Heart right ventricle (tissue), 16 donors: ENCODE data around the gene CD163. TPM values are rescaled to one million over a fixed set of nuclear protein-coding genes. Genes with fewer than 3 reads are reported as not detected.
"Not testable (repeated sequence)": the region's sequence is repeated elsewhere in the genome, so short reads cannot be mapped to it uniquely, and the experiment has no call there.

Source experiments
- ATAC-seq, 8 donors: fragments of 200-7000 bp; cut with Tn5 transposase; one replicate each; pipeline ENCODE4 v1.9.1; 2020; ENCODE audit warnings: mild to moderate bottlenecking in 8 of 8, moderate library complexity in 8 of 8, moderate number of reproducible peaks in 1 of 8
- DNase-seq, 2 donors: peaks; one replicate each; pipeline ENCODE4 v3.0.0-alpha.2; 2020
- H3K27ac ChIP-seq, 10 donors: fragments of 200-600 bp; sonication (generic) in 2 of 10; one replicate each; pipeline versions ENCODE4 v1.5.0 to v1.8.0; 2020 to 2022; ENCODE audit warnings: mild to moderate bottlenecking in 3 of 10
- H3K27me3 ChIP-seq, 7 donors: fragments of 200-600 bp; one replicate each; pipeline ENCODE4 v1.8.0; 2021 to 2022; ENCODE audit warnings: mild to moderate bottlenecking in 2 of 7
- H3K36me3 ChIP-seq, 9 donors: fragments of 200-600 bp; sonication (generic) in 1 of 9; one replicate each; pipeline versions ENCODE4 v1.5.0 to v1.8.0; 2020 to 2022; ENCODE audit warnings: mild to moderate bottlenecking in 2 of 9
- H3K4me1 ChIP-seq, 9 donors: fragments of 200-600 bp; sonication (generic) in 1 of 9; one replicate each; pipeline versions ENCODE4 v1.5.0 to v1.8.0; 2020 to 2022; ENCODE audit warnings: mild to moderate bottlenecking in 4 of 9
- H3K4me3 ChIP-seq, 10 donors: fragments of 200-600 bp; sonication (generic) in 2 of 10; one replicate each; pipeline versions ENCODE4 v1.5.0 to v1.8.0; 2020 to 2022; ENCODE audit warnings: mild to moderate bottlenecking in 7 of 10, moderate library complexity in 2 of 10
- H3K9me3 ChIP-seq, 11 donors: fragments of 200-600 bp in 10 of 11; sonication (generic) in 2 of 11; one replicate each; pipeline versions ENCODE4 v1.5.0 to v1.8.0; 2013 to 2022; ENCODE audit warnings: mild to moderate bottlenecking in 2 of 11, control low read depth in 1 of 11, moderate library complexity in 1 of 11
- WGBS, 2 donors: extraction: QIAGEN DNeasy Blood & Tissue Kit; methylation state at CpG; one replicate each; pipeline ENCODE4 v1.1.7; 2013; ENCODE audit warnings: inconsistent platforms in 1 of 2; 5-methylcytosine and 5-hydroxymethylcytosine counted together
- intact Hi-C, 10 donors: fragments of 100-400 bp; cut with DNase I; formaldehyde crosslinking; loops; one replicate each; pipeline versions ENCODE4 v1.11.1 to v1.14.2; 2022
- polyA plus RNA-seq, 2 donors: library from polyadenylated mRNA; stranded (reverse); fragments of 200-250 nt; gene quantifications; one replicate each; pipeline ENCODE4 v1.2.3, GENCODE V29; 2013
- total RNA-seq, 10 donors: library from RNA; stranded (reverse); fragmentation: NEBNext Ultra II Directional in 3 of 10; extraction: Animal tissue kit (Norgen Biotek cat#: 25700) in 3 of 10; gene quantifications; one replicate each; pipeline versions ENCODE4 v1.2.1 to v1.2.4, GENCODE V29; 2021 to 2023
- TF ChIP-seq, protein P1 (sequence below), 9 donors: fragments of 200-600 bp; sonication (generic) in 2 of 9; IDR thresholded peaks; one replicate each; pipeline versions ENCODE4 v1.5.0 to v1.8.0; 2021 to 2022; ENCODE audit warnings: antibody characterized with exemption in 9 of 9, mild to moderate bottlenecking in 5 of 9, moderate library complexity in 1 of 9
- donor health status: Arrhythmogenic right ventricular cardiomyopathy.
- donor health status: ischemic (EF 13 %, LVEDD 7.1; RV severe dilation, severe dysfunction).
- donor health status: healthy with polysubstance abuse.
- donor health status: DM: no; HTN: yes; CAD: no.
- donor health status: DM: no; HTN: no; CAD: no.
- donor health status: ischemic (EF 25% LVEDD 6.9; RV normal size, moderate dysfunction).
- donor health status: ischemic (EF 25% LVEDD 5.7; RV mildly dilated, moderate dysfunction).
- donor health status: healthy.
- donor health status: DM: yes; HTN: yes; CAD: no.
- donor health status: Ischemic cardiomyopathy.
- donor health status: ischemic (EF 35%, LVEDD 5.7; RV mildly dilated, moderate dysfunction).
- donor health status: nonischemic (EF 11% LVEDD 7.7; RV severe dilation, severe dysfunction).
- donor health status: DM: yes; HTN: yes; CAD: no.
- donor health status: PGD.
- donor health status: ischemic (EF 29% LVEDD 5.4; RV normal size, mild dysfunction).
- donor health status: nonischemic (EF 23%, LVEDD 6.1; RV moderate dilation, normal function).

The CD163 gene
- total and polyA plus RNA-seq, 12 donors, result 4.5 to 184 (median 26.0) TPM

DNA sequence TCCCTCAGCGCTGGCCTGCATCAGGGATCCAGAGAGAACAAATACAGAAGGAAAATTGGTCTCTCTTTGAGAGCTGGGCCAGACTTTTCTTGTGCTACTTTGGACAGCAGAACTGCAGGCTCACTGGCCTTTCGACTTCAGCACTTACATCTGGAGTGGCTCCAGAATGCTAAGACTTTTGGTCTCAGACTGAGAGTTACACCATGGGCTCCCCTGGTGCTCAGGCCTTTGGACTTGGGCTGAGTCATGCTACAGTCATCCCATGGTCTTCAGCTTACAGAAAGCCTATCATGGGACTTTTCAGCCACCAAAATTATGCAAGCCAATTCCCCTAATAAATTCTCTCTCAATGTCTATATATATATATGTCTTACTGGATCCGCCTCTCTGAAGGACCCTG, 9.0 kb upstream of the CD163 start:
- 72 to 82% methylated on average over 3 of the region's 3 CpGs for WGBS, 2 donors
- intact Hi-C loops, result no loop called here
- ATAC-seq, result peak in 1 of 8 donors; percentile 81

DNA sequence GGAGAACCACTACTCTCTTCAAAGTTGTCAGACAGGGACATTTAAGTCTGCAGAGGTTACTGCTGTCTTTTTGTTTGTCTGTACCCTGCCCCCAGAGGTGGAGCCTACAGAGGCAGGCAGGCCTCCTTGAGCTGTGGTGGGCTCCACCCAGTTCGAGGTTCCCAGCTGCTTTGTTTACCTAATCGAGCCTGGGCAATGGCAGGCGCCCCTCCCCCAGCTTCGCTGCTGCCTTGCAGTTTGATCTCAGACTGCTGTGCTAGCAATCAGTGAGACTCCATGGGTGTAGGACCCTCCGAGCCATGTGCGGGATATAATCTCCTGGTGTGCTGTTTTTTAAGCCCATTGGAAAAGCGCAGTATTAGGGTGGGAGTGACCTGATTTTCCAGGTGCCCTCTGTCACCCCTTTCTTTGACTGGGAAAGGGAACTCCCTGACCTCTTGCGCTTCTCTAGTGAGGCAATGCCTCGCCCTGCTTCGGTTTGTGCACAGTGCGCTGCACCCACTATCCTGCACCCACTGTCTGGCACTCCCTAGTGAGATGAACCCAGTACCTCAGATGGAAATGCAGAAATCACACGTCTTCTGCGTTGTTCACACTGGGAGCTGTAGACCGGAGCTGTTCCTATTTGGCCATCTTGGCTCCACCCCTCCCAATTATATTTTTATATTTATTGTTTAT, 6.4 kb upstream of the CD163 start:
- H3K27ac ChIP-seq, H3K36me3 ChIP-seq, ATAC-seq, DNase-seq, H3K9me3 ChIP-seq, intact Hi-C loops, H3K27me3 ChIP-seq, H3K4me1 ChIP-seq, H3K4me3 ChIP-seq: not testable (repeated sequence)
- WGBS, 2 donors, result 88 to 91% methylated on average over 14 of the region's 14 CpGs

More for the DNA sequence above, 9.0 kb upstream of the CD163 start:
- Histone ChIP-seq H3K36me3 (no peaks in the 10 kb centered on the region), H3K9me3 (no peaks in the 10 kb centered on the region), H3K4me1 (peaks cover 0 to 4% (median 0%) of the 10 kb centered on the region in 9 donors), H3K4me3 (no peak overlapping the region), H3K27ac (peak overlapping the region in 1 of 10 donors; percentile 2), H3K27me3 (no peaks in the 10 kb centered on the region)
- TF ChIP-seq, protein P1, sequence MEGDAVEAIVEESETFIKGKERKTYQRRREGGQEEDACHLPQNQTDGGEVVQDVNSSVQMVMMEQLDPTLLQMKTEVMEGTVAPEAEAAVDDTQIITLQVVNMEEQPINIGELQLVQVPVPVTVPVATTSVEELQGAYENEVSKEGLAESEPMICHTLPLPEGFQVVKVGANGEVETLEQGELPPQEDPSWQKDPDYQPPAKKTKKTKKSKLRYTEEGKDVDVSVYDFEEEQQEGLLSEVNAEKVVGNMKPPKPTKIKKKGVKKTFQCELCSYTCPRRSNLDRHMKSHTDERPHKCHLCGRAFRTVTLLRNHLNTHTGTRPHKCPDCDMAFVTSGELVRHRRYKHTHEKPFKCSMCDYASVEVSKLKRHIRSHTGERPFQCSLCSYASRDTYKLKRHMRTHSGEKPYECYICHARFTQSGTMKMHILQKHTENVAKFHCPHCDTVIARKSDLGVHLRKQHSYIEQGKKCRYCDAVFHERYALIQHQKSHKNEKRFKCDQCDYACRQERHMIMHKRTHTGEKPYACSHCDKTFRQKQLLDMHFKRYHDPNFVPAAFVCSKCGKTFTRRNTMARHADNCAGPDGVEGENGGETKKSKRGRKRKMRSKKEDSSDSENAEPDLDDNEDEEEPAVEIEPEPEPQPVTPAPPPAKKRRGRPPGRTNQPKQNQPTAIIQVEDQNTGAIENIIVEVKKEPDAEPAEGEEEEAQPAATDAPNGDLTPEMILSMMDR (IDR thresholded peaks at IDR 0.05), result no peak
- DNase-seq, result no peak

DNA sequence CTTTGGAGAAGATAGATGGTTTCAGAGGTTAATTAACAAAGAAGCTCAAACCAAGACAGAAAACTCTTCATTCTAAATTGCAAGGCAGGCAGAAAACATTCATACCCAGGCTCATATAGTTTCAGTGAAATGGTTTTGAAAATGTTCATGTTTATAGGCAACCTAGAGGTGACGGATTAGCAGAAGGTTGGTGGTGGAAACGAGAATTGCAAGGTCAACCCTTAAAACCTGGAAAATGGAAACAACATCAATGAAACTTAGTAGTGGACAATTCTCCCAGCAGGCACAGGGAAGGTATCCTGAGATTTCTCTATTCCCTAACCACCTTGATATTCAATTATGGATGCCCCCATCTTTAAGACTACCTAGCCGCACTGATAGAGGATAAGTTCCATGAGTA, 965 bp downstream of the CD163 start:
- peaks cover 0 to 6% (median 0%) of the 10 kb centered on the region in 9 donors for H3K4me1 ChIP-seq
- H3K36me3 ChIP-seq, result peaks cover 0 to 11% (median 0%) of the 10 kb centered on the region in 9 donors
- intact Hi-C loops, result no loop called here
- peak overlapping the region in 2 of 10 donors; percentile 8 to 80 for H3K27ac ChIP-seq
- ATAC-seq (no peak), DNase-seq (no peak)
- H3K9me3 ChIP-seq, result peaks cover 0 to 7% (median 0%) of the 10 kb centered on the region in 11 donors
- TF ChIP-seq, protein P1 (IDR thresholded peaks at IDR 0.05), result peak in 1 of 9 donors; percentile 16
- H3K4me3 ChIP-seq, result peak overlapping the region in 7 of 10 donors; percentile 6 to 46 (median 24)
- WGBS, 2 donors, result 73 to 79% methylated on average over 3 of the region's 3 CpGs
- H3K27me3 ChIP-seq, result no peaks in the 10 kb centered on the region

DNA sequence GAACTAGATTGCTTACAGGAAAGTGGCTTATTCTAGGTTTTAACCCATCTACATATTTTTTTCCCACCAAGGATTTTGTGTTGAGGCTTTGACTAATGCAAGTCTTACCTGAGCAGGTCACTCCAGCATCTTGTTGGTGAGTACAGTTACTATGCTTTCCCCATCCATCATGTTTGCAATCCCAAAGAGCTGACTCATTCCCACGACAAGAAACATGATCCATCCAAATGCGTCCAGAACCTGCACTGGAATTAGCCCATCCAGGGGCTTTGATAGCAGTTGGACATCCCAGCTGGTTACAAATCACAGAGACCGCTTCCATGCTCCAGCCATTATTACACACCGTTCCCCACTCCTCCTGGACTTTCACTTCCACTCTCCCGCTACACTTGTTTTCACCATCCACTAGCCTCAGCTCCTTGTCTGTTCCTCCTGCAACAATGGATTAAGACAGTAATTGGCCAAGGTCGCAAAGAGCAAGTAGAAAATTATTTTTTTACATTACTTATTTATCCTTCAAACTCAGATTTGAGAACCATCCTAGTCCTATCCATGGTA, 2.5 kb downstream of the CD163 start:
- TF ChIP-seq, protein P1 (IDR thresholded peaks at IDR 0.05), result no peak
- peak overlapping the region in 1 of 10 donors; percentile 80 for H3K27ac ChIP-seq
- intact Hi-C loops, result no loop called here

More for the DNA sequence above, 2.5 kb downstream of the CD163 start:
- ATAC-seq (peak in 2 of 8 donors; percentile 14 to 38), DNase-seq (no peak)
- peaks cover 0 to 6% (median 0%) of the 10 kb centered on the region in 9 donors for H3K4me1 ChIP-seq
- no peaks in the 10 kb centered on the region for H3K27me3 ChIP-seq
- peaks cover 0 to 5% (median 0%) of the 10 kb centered on the region in 11 donors for H3K9me3 ChIP-seq
- peak overlapping the region in 6 of 10 donors; percentile 1 to 46 (median 23) for H3K4me3 ChIP-seq
- H3K36me3 ChIP-seq, result peaks cover 0 to 23% (median 0%) of the 10 kb centered on the region in 9 donors
- WGBS, 2 donors, result 70 to 73% methylated on average over 6 of the region's 6 CpGs
